ENCODE results near the gene ZNF680.
A peak's percentile ranks its signal among the peaks of the same experiment; 100 is the strongest.
"Not testable (repeated sequence)": the region's sequence is repeated elsewhere in the genome, so short reads cannot be mapped to it uniquely, and the experiment has no call there.

Gene ZNF680

DNA sequence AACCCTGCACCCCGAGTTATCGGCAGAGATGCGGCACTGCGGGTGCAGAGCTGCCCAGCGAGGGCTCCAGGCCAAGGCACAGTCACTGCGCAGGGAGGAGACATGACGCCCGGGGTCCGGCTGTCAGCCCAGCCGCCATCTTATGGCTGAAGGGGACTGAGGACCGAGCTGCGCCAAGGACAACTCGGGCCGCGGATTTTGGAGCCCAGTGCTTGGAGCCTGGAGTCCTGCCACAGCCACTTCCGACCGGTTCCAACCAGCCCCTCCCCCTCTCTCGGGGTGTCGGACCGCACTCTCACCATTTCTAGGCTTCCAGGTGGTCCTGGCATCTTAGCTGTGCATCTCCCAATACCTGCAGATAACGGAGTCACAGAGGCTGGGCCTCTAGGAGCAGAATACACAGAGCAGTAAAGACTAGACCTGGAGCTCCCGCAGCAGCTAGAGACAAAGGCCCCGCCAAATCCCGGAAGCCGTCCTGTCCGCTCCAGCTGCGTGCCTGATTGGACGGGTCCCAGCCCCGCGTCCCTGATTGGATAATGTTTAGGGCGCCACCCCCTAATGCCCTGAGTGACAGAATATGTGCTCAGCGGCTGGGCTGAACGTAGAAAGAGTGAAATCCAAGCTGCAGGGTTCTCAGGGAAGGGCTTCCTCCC, at the start of gene ZNF680:
Gene ZNF680 (minus strand): TSS at position 446 of the 653 bp plus-strand sequence. CDS start 117 bp downstream, at position 329.
- peak; percentile 91 for DNase-seq

DNA sequence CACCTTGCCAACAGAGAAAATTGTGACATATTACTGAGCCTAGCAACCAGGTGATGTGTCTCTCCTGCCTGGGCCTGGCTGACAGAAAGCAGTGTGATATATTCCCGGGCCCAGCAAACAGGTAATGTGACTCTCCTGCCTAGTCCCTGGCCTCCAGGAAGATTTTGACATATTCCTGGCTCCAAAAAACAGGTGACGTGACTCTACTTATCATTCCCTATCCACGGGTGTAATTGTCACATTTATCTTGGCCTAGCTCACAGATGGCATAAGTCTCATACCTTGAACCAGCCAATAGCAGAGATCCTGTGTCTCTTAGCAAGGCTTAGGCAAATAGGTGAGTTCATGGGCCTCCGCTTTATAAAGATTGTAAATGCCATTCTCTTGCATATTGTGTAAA, 49.6 kb upstream of the ZNF680 start:
- no peak for DNase-seq

DNA sequence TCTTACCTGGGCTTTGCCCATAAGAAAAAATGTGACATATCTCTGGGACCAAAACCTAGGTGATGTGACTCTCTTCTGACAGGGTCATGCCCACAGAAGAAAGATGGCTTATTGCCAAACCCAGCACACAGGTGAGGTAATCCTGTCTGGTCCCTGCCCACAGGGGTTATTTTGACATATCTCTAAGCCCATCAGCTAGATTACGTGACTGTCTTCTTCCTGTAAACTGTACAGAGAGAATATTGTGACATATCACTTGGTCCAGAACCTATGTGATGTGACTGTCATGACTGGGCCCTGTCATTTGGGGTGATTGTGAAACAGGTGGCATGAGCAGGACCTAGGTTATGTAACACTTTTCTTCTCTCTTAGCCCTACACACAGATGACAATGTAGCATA, 48.8 kb upstream of the ZNF680 start:
- DNase-seq: no peak

DNA sequence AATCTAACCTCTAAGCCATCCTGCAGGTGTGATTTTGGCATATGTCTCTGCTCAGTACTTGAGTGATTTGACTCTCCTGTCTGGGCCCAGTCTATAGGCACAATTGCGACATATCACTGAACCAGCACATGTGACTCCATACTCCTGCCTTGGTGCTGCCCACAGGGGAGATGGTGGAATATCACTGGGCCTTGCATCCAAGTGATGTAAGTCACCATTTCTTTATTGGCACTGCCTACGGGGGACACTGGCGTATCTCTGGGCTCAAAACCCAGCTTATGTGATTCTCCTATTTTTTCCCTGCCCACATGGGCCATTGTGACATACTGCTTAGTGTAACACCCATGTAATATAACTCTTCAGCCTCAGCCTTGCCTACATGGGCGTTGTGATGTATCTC, 48.1 kb upstream of the ZNF680 start:
- DNase-seq: no peak

DNA sequence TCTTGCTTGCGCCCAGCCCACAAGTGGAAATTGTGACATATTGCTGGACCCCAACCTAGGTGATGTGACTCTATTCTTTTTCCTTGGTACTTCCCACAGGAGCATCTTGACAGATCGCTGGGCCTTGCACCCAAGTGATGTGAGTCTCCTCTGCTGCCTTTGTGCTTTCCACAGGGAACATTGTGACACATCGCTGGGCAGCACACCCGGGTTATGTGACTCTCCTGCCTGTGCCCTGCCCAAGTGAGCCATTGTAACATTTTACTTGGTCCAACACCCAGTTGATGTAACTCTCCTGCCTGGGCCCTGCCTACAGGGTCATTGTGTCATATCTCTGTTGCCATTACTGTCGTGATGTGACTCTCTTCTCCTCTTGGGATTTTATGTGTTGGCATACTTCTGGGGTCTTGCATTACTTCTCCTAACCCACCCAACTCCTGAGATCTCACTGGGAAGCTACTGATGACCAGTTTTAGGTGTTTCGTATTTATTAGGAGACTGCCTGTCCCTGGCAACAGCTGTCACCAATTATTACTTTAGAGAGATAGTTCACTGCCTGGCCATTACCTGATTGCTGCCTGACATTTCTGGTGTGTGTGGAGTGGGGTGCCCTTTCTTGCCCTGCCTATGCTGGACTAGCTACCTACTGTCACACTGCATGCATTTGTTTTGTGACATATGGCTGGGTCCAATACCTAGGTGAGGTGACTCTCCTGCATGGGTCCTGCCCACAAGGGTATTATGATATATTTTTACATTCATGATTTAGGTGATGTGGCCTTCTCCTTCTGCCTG, 45.4 kb upstream of the ZNF680 start:
- no peak for DNase-seq

DNA sequence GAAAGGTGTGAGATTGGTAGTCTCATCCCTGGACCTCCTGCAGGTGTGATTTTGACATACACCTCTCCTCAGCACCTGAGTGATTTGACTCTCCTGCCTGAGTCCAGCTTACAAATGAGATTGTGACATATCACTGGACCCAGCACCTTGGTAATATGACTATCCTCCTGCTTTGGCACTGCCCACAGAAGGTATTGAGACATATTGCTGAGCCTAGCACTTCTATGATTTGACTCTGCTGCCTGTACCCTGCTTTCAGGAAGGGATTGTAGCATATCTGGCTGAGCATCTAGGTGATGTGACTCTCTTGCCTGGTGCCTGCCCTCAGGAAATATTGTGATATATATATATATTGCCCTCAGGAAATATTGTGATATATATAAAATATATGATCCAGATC, 43.5 kb upstream of the ZNF680 start:
- DNase-seq: no peak

DNA sequence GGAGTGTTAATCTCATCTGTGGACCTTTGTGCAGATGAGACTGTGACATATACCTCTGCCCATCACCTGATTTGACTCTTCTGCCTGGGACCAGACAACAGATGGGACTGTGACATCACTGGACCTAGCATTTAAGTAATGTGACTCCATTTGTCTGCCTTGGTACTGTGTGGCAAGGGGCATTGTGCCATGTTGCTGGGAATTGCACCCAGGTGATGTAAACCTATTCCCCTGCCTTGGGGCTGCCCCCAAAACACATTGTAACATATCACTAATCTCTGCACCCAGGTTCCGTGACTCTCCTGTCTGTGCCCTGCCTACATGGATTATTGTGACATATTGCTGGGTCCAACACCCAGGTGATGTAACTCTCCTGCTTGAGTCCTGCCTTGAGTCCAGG, 40.4 kb upstream of the ZNF680 start:
- no peak for DNase-seq

DNA sequence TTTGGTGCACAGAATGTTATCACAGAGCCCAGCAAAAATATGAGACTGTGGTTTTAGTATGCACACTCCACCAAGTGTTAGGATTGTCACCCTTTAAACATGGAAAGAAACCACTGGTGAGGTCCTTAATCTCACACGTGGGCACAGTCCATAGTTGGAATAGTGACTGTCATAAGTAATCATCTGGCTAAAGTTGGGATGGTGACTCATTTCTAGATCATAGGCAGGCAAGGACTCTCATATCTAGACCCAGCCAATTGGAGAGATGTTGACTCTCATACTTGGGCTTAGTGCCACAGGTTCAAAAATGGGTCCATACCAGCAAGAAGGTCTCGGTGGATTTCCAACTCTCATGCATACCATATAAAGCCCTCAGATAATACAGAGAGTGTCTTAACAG, 39.6 kb upstream of the ZNF680 start:
- no peak for DNase-seq

DNA sequence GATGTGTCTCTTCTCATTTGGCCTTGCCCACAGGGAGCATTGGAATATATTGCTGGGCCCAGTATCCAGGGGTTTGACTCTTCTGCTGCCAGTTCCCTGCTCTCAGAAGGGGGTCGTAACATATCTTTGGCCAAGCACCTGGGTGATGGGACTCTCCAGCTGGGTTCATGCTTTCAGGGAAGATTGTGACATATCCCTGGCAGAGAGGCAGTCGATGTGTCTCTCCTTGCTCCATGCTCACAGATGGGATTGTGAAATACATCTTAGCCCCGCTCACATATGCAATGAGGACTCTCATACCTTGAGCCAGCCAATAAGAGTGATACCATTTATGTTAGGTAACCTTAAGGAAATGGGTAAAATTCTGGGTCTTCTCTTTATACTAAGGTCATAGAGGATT, 39.2 kb upstream of the ZNF680 start:
- DNase-seq: no peak

DNA sequence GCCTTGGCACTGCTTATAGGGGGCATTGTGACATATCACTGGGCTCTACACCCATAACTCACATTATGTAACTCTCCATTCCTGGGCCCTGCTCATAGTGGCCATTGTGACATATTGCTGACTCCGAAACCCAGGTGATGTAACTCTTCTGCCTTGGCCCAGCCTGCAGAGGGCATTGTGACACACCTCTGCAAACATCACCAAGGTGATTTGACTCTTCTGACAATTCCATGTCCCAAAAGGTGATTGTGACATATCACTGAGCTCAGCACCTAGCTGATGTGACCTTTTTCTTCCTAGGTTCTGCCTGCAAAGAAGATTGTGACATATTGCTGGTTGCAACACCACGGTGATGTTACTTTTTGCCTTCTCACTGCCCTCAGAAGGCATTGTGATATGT, 36.5 kb upstream of the ZNF680 start:
- no peak for DNase-seq

DNA sequence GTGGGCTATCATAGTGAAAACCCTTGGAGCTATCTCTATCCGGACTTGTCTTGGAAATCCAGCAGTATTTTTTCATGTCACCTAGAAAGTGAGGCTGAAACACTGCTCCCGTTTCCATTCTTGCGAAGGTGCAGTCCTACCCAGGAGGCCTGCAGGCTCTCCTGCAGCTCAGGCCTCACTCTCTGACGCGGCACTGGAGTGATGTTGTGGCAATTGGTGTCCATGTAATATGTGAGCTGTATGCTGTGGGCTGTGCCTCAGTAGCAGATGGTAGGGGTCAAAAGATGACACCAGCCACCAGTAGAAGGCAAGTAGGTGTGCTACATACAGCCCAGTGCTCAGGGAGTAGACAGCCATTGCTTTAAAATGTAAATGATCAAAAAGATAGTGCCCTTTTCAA, 28.1 kb upstream of the ZNF680 start:
- no peak for DNase-seq

DNA sequence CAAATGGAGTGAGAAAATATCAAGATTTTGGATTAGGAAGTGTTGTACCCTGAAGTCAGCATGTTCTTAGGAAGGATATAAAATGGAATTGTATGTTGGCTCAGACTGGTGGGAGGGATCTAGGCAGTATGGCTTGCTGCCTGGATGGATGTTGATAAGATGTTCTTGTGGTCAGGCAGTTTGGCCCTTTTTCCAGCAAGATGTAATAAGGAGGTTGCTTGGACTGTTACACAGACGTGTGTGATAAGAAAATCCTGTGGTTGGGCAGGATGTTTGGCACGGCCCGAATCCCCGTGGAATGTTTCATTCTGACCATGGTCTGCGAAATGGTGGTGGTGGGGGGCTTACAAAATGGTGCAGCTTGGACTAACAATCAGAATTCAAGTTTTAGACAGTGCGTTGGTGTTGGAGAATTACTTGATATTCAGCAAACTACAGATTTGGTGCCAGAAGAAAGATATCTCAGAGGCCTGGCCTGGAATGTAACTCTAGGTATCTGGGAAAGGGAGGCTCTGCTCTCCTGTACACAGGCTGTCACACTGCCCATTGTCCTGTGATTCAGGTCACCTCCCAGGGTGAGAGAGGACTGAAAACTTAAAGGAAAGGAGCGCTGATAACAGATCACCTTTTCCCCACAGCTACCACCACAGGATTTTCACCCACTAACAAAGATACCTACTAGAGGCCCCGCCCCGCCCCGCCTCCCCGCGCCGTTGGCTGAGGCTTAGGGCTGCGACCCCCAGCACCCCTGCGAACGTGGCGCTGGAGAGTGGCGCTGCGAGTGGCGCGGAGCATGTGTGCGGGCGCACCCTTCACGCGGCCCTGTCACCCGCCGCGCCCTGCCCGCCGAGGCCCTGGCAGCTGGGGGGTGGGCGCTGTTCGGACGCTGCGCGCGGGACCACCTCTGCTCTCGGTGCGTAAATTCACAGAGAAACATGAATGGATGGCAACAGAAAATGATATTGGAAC, 19.3 kb upstream of the ZNF680 start:
- no peak for DNase-seq

DNA sequence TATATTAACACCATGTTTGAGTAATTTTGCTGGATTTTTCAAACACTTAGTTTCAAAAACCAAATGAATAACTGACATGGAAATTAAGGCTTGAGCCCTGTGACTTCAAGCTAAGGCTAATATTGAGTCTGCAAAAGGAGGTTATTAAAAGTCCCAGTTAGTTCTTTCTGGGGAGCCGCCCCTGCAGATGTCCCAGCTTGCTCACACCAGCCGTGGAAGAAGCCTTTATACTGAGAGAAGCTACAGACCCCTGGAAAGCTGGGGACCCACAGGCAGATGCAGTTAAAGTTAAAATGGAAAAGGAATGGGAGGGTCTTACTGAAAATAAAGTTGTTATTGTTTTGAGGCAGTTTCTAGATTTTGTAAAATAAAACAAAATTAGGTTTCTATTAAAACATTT, 18.5 kb upstream of the ZNF680 start:
- DNase-seq: no peak

DNA sequence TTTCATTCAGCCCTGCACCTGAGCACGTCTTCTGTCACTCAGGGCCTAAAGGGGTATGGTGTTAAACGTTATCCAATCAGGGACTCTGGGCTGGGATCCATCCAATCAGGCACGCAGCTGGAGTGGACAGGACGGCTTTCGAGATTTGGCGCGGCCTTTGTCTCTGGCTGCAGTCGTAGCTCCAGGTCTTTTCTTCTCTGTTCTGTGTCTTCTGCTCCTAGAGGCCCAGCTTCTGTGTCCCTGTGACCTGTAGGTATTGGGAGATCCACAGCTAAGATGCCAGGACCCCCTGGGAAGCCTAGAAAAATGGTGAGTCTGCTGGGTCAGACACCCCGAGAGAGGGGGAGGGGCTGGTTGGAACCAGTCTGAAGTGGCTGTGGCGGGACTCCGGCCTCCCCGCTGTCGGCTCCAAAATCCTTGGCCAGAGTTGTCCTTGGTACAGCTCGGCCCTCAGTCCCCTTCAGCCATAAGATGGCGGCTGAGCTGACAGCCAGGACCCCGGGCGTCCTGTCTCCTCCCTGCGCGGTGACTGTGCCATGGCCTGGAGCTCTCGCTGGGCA, 11.7 kb upstream of the ZNF680 start:
- no peak for DNase-seq

DNA sequence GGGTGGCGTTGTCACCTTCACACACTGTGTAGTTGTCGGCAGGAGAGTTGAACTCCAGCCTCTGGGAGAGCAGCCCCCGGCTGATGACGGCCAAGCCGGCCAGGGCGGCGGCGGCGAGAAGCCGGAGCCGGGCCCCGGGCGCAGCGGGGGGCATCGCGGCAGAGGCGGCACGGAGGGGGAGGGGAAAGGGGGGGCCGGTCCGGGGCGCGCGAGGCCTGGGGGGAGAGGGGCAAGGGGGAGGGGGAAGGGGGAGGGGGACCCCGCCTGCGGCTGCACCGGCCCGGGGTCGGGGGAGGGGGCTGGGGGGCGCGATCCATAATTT, 7.4 kb upstream of the ZNF680 start:
- DNase-seq: not testable (repeated sequence)

DNA sequence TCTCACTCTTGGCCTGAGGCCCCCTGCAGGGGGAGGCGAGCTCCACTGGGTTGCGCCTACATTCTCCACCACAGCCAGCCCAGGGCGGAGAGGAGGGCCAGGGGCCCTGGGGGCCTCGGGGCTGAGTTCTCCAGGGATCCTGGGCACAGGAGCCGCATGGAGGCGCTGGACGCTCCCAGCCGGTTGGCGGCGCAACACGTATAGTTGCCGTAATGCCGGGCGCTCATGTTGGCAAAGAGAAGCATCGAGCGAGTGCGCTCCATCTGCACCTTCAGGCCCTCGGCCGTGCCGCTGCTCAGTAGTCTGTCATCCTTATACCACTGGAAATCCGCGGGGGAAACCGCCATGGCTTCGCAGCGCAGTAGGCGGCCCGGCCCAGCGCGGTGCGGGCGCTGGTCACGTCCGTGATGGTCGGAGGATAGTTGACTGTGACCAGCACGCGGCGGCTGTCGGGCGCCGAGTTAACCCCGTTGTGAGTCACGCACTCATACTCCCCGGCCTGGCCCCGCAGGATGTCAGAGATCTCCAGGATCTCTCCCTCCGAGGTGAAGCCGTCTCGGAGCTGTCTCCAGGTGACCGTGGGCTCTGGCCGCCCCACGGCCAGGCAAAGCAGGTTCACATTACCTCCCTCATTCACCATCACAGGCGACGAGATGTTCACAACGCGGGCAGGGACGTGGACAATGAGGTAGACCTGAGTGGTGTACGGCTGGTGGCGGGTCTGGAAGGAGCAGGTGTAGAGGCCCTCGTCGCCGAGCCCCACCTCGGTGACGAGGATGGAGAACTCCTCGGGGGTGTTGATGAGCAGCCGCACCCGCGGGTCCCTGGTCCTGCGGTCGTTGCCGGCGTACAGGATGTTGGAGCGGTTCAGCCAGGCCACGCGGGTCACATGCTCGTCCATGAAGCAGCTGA, 6.8 kb upstream of the ZNF680 start:
- peak; percentile 37 for DNase-seq

DNA sequence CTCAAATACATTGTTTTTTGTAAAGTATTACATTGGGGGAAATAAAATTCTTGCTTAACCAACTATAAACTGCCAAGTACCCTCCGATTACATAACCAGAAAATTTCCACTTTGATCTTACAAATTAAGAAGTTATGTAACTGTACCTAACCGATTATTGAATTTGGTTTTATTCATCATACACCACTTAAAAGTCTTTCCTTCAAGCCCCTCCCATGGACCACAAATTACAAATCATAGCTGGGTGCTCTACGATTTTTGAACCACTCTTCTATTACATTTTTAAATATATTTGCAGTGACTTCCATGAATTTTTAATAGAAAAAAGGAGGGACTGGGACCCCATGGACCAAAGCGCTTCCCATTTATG, 630 bp downstream of the ZNF680 start:
- no peak for DNase-seq

DNA sequence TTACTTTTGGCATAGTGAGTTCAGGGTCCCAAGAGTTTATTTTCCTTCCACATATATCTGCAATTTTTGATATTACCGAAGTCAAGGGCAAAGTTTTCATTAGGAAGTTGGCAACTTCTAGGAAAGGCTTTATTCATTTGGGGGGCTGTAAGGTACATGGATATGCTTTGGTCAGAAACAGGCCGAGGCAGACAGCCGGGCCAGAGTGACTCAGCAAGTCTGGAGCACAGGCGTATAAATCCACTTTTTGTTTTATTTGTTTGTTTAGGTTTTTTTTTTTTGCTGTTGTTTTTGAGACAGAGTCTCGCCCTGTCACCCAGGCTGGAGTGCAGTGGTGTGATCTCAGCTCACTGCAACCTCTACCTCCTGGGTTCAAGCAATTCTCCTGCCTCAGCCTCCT, 3.7 kb downstream of the ZNF680 start:
- no peak for DNase-seq

DNA sequence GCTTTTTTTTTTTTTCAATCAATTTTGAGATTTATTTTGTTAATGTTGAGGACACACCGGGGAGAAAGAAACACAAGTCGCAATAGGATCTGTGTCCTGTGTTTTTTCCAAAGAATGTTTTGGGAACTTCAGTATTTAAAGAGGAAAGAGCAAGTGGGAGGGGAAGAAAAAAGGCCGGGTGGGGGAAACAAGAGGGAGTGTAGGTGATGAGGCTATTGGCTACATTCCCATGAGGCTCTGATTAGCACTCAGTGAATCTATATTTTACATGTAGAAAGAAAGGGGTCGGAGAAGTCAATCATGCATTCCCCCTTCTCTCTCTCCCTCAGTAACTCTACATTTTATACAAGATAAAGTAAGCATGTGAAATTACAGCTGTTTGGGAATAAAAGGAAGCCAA, 4.1 kb downstream of the ZNF680 start:
- no peak for DNase-seq

DNA sequence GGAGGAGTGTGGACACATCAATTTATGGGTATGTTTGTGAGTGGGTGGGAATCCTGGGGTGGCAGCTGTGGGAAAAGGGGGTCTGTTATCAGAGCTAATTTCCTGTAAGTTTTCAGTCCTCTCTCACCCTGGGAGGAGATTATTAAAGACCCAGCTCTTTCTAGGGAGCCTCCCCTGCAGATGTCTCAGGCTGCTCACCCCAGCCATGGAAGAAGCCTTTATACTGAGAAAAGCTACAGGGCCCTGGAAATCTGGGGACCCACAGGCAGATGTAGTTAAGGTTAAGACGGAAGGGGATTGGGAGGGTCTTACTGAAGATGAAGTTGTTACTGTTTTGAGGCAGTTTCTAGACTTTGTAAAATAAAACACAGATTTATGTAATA, 4.6 kb downstream of the ZNF680 start:
- no peak for DNase-seq

DNA sequence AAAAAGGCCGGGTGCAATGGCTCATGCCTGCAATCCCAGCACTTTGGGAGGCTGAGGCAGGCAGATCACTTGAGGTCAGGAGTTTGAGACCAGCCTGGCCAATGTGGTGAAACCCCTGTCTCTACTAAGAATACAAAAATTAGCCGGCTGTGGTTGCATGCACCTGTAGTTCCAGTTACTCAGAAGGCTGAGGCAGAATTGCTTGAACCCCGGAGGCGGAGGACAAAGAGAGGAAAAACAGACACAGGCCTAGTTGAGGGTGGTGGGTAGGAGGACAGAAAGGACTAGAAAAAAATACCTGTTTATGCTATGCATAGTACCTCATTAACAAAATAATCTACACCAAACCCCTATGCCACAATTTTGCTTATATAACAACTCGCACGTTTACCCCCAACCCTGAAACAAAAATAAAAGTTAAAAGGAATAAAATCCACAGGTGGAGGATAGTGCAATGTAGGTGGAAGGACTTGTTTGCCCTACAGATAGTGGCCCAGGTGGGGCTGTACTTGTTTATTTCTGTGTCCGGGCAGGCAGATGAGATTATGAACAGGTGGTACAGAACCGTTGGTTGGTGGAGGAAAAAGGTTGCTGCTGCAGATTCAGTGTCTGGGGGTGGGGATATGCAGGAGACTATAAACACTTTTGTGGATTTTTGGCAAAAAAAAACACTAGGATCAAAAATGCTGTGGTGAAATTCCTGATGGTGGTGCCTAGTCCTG, 5.1 kb downstream of the ZNF680 start:
- DNase-seq: no peak

DNA sequence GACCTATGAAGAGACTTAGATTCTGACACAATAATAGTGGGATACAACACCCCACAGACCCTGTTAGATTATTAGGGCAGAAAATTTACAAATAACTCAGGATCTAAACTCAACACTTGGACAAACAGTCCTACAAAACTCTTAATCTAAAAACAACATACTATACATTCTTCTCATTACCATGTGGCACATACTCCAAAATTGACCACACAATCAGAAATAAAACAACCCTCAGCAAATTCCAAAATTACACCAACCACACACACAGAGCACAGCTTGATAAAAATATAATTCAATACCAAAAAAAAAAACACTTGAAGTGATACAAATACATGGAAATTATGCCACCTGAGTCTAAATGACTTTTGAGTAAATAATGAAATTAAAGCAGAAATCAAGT, 7.8 kb downstream of the ZNF680 start:
- no peak for DNase-seq

Measured in activated naive CD4-positive, alpha-beta T cell treated with Interleukin-2 at 50 U/mL for 16 hours (primary cell).